ENCODE measurements around the gene PAQR4. TPM values are rescaled to one million over a fixed set of nuclear protein-coding genes. Genes with fewer than 3 reads are reported as not detected.
A peak's percentile ranks its signal among the peaks of the same experiment; 100 is the strongest.

The PAQR4 gene
- total RNA-seq (1.0 and 1.5 TPM in 2 replicates), polyA plus RNA-seq (3.0 and 8.7 TPM in 2 replicates), polyA minus RNA-seq (ENCODE audit: low replicate concordance) (4.1 and 31.0 TPM in 2 replicates)
- polyA plus RNA-seq (2012) = 3.5 and 11.7 TPM in 2 replicates

- peak within 1 kb of the TSS; percentile 40 for H2AFZ ChIP-seq (ENCODE audit: low read length)
- no peaks in the 10 kb centered on the region for H3K79me2 ChIP-seq (ENCODE audit: control insufficient read depth, insufficient read depth, low read length)
- H3K4me1 ChIP-seq (ENCODE audit: control insufficient read depth, extremely low read depth, insufficient read depth, low read length) = no peaks in the 10 kb centered on the region
- H3K27ac ChIP-seq (ENCODE audit: insufficient read depth, low read length) = peak within 1 kb of the TSS; percentile 44
- H3K9ac ChIP-seq (ENCODE audit: insufficient read depth, low read length) = peak within 1 kb of the TSS; percentile 67
- peak within 1 kb of the TSS; percentile 49 to 77 (median 68) for H3K4me3 ChIP-seq (replicated peaks in 1 of 4; ENCODE audit: control extremely low read depth in 1 of 4, insufficient read depth in 1 of 4, low read depth in 3 of 4, low read length in 4 of 4)
- peak within 1 kb of the TSS; percentile 93 for H3K4me2 ChIP-seq (ENCODE audit: extremely low read depth, insufficient read depth, low read length)
- TF ChIP-seq EZH2 (IDR thresholded peaks at IDR 0.05; ENCODE audit: low read length, missing control alignments) (no peak), CTCF (conservative IDR thresholded peaks at IDR 0.05 in 1 of 2, IDR thresholded peaks at IDR 0.05 in 1 of 2; ENCODE audit: low read depth in 1 of 2, low read length in 2 of 2) (no peak)
- no peaks in the 10 kb centered on the region for H4K20me1 ChIP-seq (ENCODE audit: control insufficient read depth, extremely low read depth, insufficient read depth, low read length)
- H3K9me3 ChIP-seq (ENCODE audit: control insufficient read depth, insufficient read depth, low read depth, low read length) = no peaks in the 10 kb centered on the region
- H3K36me3 ChIP-seq (ENCODE audit: control insufficient read depth, insufficient read depth, low read length) = no peaks in the 10 kb centered on the region
- DNase-seq (ENCODE audit: low read depth in 2 of 2) = peak; percentile 76 to 78
- peaks cover 33% of the 10 kb centered on the region for H3K27me3 ChIP-seq (ENCODE audit: control insufficient read depth, insufficient read depth, low read length)
These were observed at the start of gene PAQR4 for GRCh38 chr16:2968738-2969544. Gene PAQR4 (plus strand): TSS chr16:2969348. CDS start chr16:2969675, 327 bp downstream.

DNA sequence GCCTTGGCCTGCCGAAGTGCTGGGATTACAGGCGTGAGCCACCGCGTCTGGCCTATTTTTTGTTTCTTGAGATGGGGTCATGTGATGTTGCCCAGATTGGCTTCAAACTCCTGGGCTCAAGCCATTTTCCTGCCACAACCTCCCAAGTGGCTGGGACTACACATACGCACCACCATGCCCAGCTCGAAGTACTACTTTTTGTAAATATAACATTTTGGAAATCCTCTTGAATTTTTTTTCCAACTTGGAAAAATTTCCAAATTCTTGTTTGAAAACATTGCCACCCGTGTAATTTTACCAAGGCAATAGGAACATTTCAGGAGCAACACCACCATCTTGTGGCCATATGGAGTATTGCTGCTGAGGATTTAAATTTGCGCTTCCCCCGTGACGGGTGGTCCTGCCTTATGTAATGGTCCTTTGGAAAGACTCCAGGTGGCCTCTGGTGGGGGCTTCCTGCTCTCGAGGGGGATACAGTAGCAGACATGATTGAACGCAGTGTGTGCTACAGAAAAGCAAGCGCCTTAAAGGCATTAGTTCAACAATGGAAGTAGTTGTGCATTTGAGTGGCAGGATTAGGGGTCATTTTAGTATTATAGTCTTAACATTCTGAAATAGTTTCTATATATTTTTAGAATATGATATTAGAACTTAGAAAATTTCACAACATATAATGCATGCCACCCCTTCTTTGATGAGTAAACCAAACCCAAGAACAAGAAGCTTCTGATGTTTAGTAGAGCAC lies 49.5 kb upstream of the PAQR4 start:
- no peak overlapping the region for H3K27ac ChIP-seq (ENCODE audit: insufficient read depth, low read length)
- H3K4me2 ChIP-seq (ENCODE audit: extremely low read depth, insufficient read depth, low read length) = no peak overlapping the region
- H3K36me3 ChIP-seq (ENCODE audit: control insufficient read depth, insufficient read depth, low read length) = peaks cover 3% of the 10 kb centered on the region

More for the DNA sequence above, 49.5 kb upstream of the PAQR4 start:
- H3K79me2 ChIP-seq (ENCODE audit: control insufficient read depth, insufficient read depth, low read length) = no peaks in the 10 kb centered on the region
- no peak overlapping the region for H3K4me3 ChIP-seq (replicated peaks in 1 of 4; ENCODE audit: control extremely low read depth in 1 of 4, insufficient read depth in 1 of 4, low read depth in 3 of 4, low read length in 4 of 4)
- no peaks in the 10 kb centered on the region for H3K4me1 ChIP-seq (ENCODE audit: control insufficient read depth, extremely low read depth, insufficient read depth, low read length)
- no peaks in the 10 kb centered on the region for H3K27me3 ChIP-seq (ENCODE audit: control insufficient read depth, insufficient read depth, low read length)
- no peak overlapping the region for H3K9ac ChIP-seq (ENCODE audit: insufficient read depth, low read length)
- H2AFZ ChIP-seq (ENCODE audit: low read length) = no peak overlapping the region
- DNase-seq (ENCODE audit: low read depth in 2 of 2) = peak; percentile 54 to 80
- H3K9me3 ChIP-seq (ENCODE audit: control insufficient read depth, insufficient read depth, low read depth, low read length) = no peaks in the 10 kb centered on the region
- TF ChIP-seq CTCF (conservative IDR thresholded peaks at IDR 0.05 in 1 of 2, IDR thresholded peaks at IDR 0.05 in 1 of 2; ENCODE audit: low read depth in 1 of 2, low read length in 2 of 2) = peak; percentile 85 to 89
- no peak for TF ChIP-seq EZH2 (IDR thresholded peaks at IDR 0.05; ENCODE audit: low read length, missing control alignments)
- no peaks in the 10 kb centered on the region for H4K20me1 ChIP-seq (ENCODE audit: control insufficient read depth, extremely low read depth, insufficient read depth, low read length)
